Right atrium auricular region (tissue), 2 donors: ENCODE measurements around the gene FNIP2. TPM values are rescaled to one million over a fixed set of nuclear protein-coding genes. Genes with fewer than 3 reads are reported as not detected.

ENCODE experiments used
- DNase-seq: peaks from one replicate; pipeline ENCODE4 v3.0.0-alpha.2; 2019; ENCODE audit warnings: low spot score
- H3K27ac ChIP-seq, 2 donors: fragments of 200-600 bp; sonication (generic); 1 replicate in 1 of 2; 2 replicates in 1 of 2; pipeline ENCODE4 v1.5.1; 2016 to 2019
- H3K27me3 ChIP-seq, 2 donors: fragments of 200-600 bp; sonication (generic); one replicate each; pipeline versions ENCODE4 v1.5.1 to v1.6.0; 2017 to 2019
- H3K36me3 ChIP-seq: fragments of 200-600 bp; sonication (generic); one replicate; pipeline ENCODE4 v1.5.1; 2016
- H3K4me1 ChIP-seq, 2 donors: fragments of 200-600 bp; sonication (generic); one replicate each; pipeline versions ENCODE4 v1.5.1 to v1.6.0; 2017 to 2019
- H3K4me3 ChIP-seq, 2 donors: fragments of 200-600 bp; sonication (generic); 1 replicate in 1 of 2; 2 replicates in 1 of 2; pipeline ENCODE4 v1.5.1; 2017 to 2019; ENCODE audit warnings: mild to moderate bottlenecking in 1 of 2, moderate library complexity in 1 of 2
- H3K9me3 ChIP-seq, 2 donors: fragments of 200-600 bp; sonication (generic); one replicate each; pipeline ENCODE4 v1.5.1; 2019
- total RNA-seq, 2 donors: library from RNA; depleted of rRNA; stranded (reverse); fragments of >200 nt; gene quantifications; one replicate each; pipeline ENCODE4 v1.1.0, GENCODE V29; 2016
- TF ChIP-seq, protein P1 (sequence below), 2 donors: fragments of 200-600 bp; sonication (generic); IDR thresholded peaks; one replicate each; pipeline ENCODE4 v1.5.1; 2019; ENCODE audit warnings: antibody characterized with exemption in 2 of 2

Gene FNIP2
- total RNA-seq, 2 donors from 2014 or later, result 38.3 to 42.4 TPM

DNA sequence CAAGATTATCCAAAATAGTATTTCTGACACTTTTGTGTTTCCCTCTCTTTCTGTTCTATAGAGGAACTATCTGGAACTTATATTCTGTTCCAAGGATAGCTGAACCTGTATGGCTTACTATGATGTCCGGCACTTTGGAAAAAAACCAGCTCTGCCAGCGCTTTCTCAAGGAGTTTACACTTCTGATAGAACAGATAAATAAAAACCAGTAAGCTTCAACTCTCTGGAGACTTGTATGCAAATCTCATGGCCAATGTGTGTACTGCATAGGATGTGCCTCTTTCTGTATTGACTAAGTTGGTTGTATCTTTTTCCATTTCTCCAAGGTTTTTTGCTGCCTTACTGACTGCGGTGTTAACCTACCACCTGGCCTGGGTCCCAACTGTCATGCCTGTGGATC lies 92.5 kb downstream of the FNIP2 start:
- peaks cover 0 to 4% of the 10 kb centered on the region in 2 donors for H3K4me1 ChIP-seq
- no peak overlapping the region for H3K4me3 ChIP-seq
- H3K27ac ChIP-seq, result no peak overlapping the region
- TF ChIP-seq, protein P1, sequence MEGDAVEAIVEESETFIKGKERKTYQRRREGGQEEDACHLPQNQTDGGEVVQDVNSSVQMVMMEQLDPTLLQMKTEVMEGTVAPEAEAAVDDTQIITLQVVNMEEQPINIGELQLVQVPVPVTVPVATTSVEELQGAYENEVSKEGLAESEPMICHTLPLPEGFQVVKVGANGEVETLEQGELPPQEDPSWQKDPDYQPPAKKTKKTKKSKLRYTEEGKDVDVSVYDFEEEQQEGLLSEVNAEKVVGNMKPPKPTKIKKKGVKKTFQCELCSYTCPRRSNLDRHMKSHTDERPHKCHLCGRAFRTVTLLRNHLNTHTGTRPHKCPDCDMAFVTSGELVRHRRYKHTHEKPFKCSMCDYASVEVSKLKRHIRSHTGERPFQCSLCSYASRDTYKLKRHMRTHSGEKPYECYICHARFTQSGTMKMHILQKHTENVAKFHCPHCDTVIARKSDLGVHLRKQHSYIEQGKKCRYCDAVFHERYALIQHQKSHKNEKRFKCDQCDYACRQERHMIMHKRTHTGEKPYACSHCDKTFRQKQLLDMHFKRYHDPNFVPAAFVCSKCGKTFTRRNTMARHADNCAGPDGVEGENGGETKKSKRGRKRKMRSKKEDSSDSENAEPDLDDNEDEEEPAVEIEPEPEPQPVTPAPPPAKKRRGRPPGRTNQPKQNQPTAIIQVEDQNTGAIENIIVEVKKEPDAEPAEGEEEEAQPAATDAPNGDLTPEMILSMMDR (IDR thresholded peaks at IDR 0.05), result no peak
- H3K36me3 ChIP-seq, result peaks cover 53% of the 10 kb centered on the region
- H3K27me3 ChIP-seq, result no peaks in the 10 kb centered on the region
- H3K9me3 ChIP-seq, result no peaks in the 10 kb centered on the region
- DNase-seq, result no peak

DNA sequence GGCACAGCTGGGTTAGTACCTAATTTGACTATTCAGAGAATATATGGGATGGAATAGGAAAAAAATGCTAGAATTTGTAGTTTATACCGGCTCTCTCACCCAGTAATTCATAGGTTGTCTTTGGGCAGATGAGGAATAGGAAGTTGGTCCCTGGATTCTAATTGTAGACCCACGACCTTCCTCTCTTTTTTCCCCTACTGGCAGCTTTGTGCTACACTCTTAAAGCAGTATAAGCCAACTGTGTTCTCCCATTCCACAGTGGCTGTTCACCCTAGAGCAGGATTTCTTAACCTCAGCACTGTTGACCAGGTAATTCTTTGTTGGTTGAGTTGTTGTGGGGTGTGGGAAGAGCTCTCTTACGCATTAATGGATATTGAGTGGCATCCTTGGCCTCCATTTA lies 92.9 kb downstream of the FNIP2 start:
- no peak for DNase-seq
- Histone ChIP-seq H3K4me1 (peaks cover 0 to 4% of the 10 kb centered on the region in 2 donors), H3K36me3 (peaks cover 50% of the 10 kb centered on the region), H3K27ac (no peak overlapping the region), H3K27me3 (no peaks in the 10 kb centered on the region), H3K9me3 (no peaks in the 10 kb centered on the region), H3K4me3 (no peak overlapping the region)
- TF ChIP-seq, protein P1 (IDR thresholded peaks at IDR 0.05), result no peak

DNA sequence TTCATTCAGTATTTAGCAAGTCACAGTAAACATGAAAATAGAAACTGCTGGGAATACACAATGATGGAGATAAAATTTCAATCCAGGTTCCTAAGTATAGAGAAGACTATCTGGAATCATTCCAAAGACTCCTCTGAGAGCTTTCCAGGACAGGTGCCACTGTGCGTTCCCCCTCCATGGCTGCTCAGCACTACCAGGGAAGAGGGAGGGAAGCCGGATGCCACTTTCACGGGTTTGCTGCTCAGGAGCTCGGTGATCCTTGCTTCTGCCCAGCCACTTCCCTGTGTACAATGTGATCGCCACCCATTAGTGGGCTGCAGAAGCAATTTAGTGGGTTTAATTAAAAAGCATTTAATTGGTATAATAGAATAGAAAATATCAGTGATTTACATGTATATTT lies 94.5 kb downstream of the FNIP2 start:
- H3K4me1 ChIP-seq, result peaks cover 0 to 4% of the 10 kb centered on the region in 2 donors
- TF ChIP-seq, protein P1 (IDR thresholded peaks at IDR 0.05), result no peak
- no peaks in the 10 kb centered on the region for H3K9me3 ChIP-seq
- no peaks in the 10 kb centered on the region for H3K27me3 ChIP-seq
- peaks cover 65% of the 10 kb centered on the region for H3K36me3 ChIP-seq
- H3K4me3 ChIP-seq, result no peak overlapping the region
- H3K27ac ChIP-seq, result no peak overlapping the region
- DNase-seq, result no peak

DNA sequence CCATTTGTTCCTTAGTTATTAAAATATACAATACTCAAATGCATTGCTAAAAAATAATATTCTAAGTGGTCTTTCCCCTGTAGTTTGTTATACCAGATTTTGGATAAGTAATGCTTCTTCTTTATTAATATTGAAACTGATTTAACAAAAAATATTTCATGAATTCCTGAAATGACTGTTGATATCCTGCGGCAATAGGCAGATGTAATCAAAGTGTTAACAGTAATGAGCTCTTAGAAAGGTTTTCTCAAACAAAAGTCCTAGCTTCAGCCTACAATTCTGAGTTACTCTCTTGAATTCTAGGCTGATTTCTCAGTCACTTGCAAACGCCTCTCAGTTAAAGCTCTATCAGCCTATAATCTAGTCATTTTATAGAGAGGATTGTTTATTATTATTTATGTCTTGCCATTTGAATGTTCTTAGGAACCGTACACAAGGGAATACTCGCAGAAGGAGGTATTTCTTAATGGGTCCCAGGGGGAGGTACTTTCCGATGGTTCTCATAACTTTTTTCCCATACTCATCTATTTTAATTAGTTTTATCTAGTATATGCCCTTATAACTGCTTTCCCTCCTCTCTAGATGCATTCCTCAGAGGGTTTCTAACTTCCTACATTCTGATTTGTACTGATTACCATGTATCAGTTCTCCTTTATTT lies 96.8 kb downstream of the FNIP2 start:
- Histone ChIP-seq H3K27me3 (no peaks in the 10 kb centered on the region), H3K27ac (no peak overlapping the region), H3K4me1 (peaks cover 0 to 4% of the 10 kb centered on the region in 2 donors), H3K9me3 (no peaks in the 10 kb centered on the region), H3K36me3 (peaks cover 71% of the 10 kb centered on the region), H3K4me3 (no peak overlapping the region)
- TF ChIP-seq, protein P1 (IDR thresholded peaks at IDR 0.05), result no peak
- DNase-seq, result no peak

DNA sequence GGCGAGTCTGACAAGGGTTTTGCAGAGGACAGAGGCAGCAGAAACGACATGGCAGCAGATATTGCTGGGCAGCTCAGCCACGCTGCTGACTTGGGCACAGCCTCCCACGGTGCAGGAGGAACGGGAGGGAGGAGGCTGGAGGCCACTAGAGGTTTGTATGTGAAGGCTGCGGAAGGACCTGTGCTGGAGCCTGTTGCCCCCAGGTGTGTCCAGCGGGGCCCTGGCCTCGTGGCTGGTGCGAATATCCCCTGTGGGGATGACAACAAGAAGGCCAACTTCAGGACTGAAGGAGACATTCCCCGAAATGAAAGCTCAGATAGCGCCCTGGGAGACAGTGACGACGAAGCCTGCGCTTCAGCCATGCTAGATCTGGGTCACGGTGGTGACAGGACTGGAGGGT lies 100.2 kb downstream of the FNIP2 start:
- Histone ChIP-seq H3K4me1 (peaks cover 0 to 11% of the 10 kb centered on the region in 2 donors), H3K4me3 (no peak overlapping the region), H3K27me3 (no peaks in the 10 kb centered on the region), H3K27ac (no peak overlapping the region), H3K9me3 (no peaks in the 10 kb centered on the region), H3K36me3 (peaks cover 41% of the 10 kb centered on the region)
- DNase-seq, result no peak
- TF ChIP-seq, protein P1 (IDR thresholded peaks at IDR 0.05), result no peak

DNA sequence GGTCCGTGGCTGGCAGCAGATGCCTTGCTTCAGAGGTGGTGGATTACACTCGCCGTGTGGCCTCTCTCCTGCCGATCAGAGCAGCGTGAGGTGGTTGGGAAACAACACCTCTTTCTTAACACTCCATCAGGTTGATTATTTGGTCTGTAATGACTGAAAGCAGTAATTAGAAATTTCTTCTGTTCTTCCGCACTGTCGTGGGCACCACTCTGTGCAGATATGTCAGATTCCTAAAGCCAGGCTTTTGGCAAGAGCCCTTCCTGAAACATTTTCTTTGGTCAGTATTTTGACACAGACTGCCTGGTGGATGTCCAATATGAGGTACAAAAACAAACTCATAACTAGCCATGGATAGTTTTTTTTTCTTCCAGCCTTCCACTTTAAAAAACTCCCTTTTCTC lies 100.9 kb downstream of the FNIP2 start:
- Histone ChIP-seq H3K27ac (no peak overlapping the region), H3K27me3 (no peaks in the 10 kb centered on the region), H3K36me3 (peaks cover 41% of the 10 kb centered on the region), H3K4me3 (no peak overlapping the region), H3K4me1 (peaks cover 0 to 13% of the 10 kb centered on the region in 2 donors), H3K9me3 (no peaks in the 10 kb centered on the region)
- TF ChIP-seq, protein P1 (IDR thresholded peaks at IDR 0.05), result no peak
- no peak for DNase-seq
